K562 (cell line): ENCODE data around the gene NMB. TPM values are rescaled to one million over a fixed set of nuclear protein-coding genes. Genes with fewer than 3 reads are reported as not detected.
A peak's percentile ranks its signal among the peaks of the same experiment; 100 is the strongest.

Source experiments
- ATAC-seq: fragments of 200-7000 bp; cut with Tn5 transposase; 3 replicates; pipeline ENCODE4 v1.9.1; 2020; ENCODE audit warnings: moderate library complexity
- BruUV-seq: library from RNA; stranded (reverse); fragments of 400-500 nt; replicated peaks from 2 replicates; lab custom pipeline; 2021; lab: Mats Ljungman, UMichigan
- CTCF ChIA-PET: fragments of 300-600 bp; formaldehyde crosslinking; extraction: SDS; loops from one replicate; lab custom pipeline; 2021; ENCODE audit warnings: low intra/inter-chr PET ratio; lab: Yijun Ruan, JAX
- POLR2A ChIA-PET: fragments of 300-600, 350-650 bp; sonication (Branson Sonifier 250); formaldehyde crosslinking; extraction: SDS; loops from one replicate; lab custom pipeline; 2021; ENCODE audit warnings: antibody characterized with exemption, inconsistent platforms; lab: Yijun Ruan, JAX
- DNase-seq, 4 experiments: peaks; one replicate each; pipeline versions ENCODE4 v3.0.0 to v3.0.0-alpha.2; 2011 to 2018; ENCODE audit warnings: low spot score in 3 of 4, mixed read lengths in 3 of 4; ENCODE audit errors: extremely low read depth in 1 of 4
- FAIRE-seq: peaks from 2 replicates; lab custom pipeline; 2011; peaks lifted over from hg19 to GRCh38; lab: Jason Lieb, UNC
- H2AFZ ChIP-seq: 2 replicates; pipeline ENCODE4 v1.6.0; 2011; ENCODE audit warnings: low read depth, low read length, control low read depth, inconsistent platforms
- H3K27ac ChIP-seq: fragments of 200-600 bp; 3 replicates; pipeline ENCODE4 v1.8.0; 2011; ENCODE audit warnings: low read depth, mild to moderate bottlenecking, control low read depth, inconsistent platforms, low read length, moderate library complexity, mixed read lengths; ENCODE audit errors: extremely low read depth
- H3K27me3 ChIP-seq, 2 experiments: fragments of 300-600 bp in 1 of 2; 2 replicates in 1 of 2; 3 replicates in 1 of 2; pipeline versions ENCODE4 v1.6.0 to v1.8.0; 2011; ENCODE audit warnings: inconsistent platforms in 2 of 2, low read length in 2 of 2, mild to moderate bottlenecking in 1 of 2, mixed read lengths in 1 of 2, moderate library complexity in 1 of 2; ENCODE audit not compliant: control insufficient read depth in 2 of 2, insufficient read depth in 2 of 2
- H3K36me3 ChIP-seq: fragments of 300-600 bp; 3 replicates; pipeline ENCODE4 v1.8.0; 2011; ENCODE audit warnings: mild to moderate bottlenecking, low read length, inconsistent platforms; ENCODE audit not compliant: control insufficient read depth, insufficient read depth
- H3K4me1 ChIP-seq, 2 experiments: fragments of 200-600 bp in 1 of 2; replicated peaks in 1 of 2; 2 replicates in 1 of 2; 3 replicates in 1 of 2; pipeline versions ENCODE4 v1.5.1 to v1.8.0; 2011; ENCODE audit warnings: inconsistent platforms in 2 of 2, low read length in 2 of 2, mild to moderate bottlenecking in 1 of 2, mixed read lengths in 1 of 2, moderate library complexity in 1 of 2; ENCODE audit not compliant: control insufficient read depth in 2 of 2, insufficient read depth in 2 of 2
- H3K4me2 ChIP-seq: 2 replicates; pipeline ENCODE4 v1.6.1; 2011; ENCODE audit warnings: low read length, control low read depth, inconsistent platforms, mixed read lengths; ENCODE audit not compliant: insufficient read depth
- H3K4me3 ChIP-seq: fragments of 200-600 bp; sonication (generic), shearing (Covaris generic); 2 replicates; pipeline ENCODE4 v1.5.1; 2016; ENCODE audit warnings: control low read depth, inconsistent platforms
- H3K79me2 ChIP-seq: fragments of 200-600 bp; 3 replicates; pipeline ENCODE4 v1.8.0; 2011; ENCODE audit warnings: low read length, inconsistent platforms; ENCODE audit not compliant: control insufficient read depth, insufficient read depth
- H3K9ac ChIP-seq, 2 experiments: 2 replicates each; pipeline versions ENCODE4 v1.6.0 to v1.6.1; 2011; ENCODE audit warnings: low read depth in 2 of 2, low read length in 2 of 2, control low read depth in 1 of 2, inconsistent platforms in 1 of 2, mild to moderate bottlenecking in 1 of 2, mixed read lengths in 1 of 2; ENCODE audit not compliant: insufficient read depth in 1 of 2
- H3K9me1 ChIP-seq: one replicate; pipeline ENCODE4 v1.6.0; 2011; ENCODE audit warnings: inconsistent platforms, mild to moderate bottlenecking, low read length, moderate library complexity; ENCODE audit not compliant: control insufficient read depth, insufficient read depth
- H3K9me3 ChIP-seq: replicated peaks from 2 replicates; pipeline ENCODE4 v1.5.1; 2011; ENCODE audit warnings: low read depth, low read length, inconsistent platforms; ENCODE audit not compliant: control insufficient read depth, insufficient read depth
- H4K20me1 ChIP-seq: replicated peaks from 2 replicates; pipeline ENCODE4 v1.6.1; 2011; ENCODE audit warnings: low read length, inconsistent platforms, mixed read lengths; ENCODE audit not compliant: control insufficient read depth, insufficient read depth
- BHLHE40 ChIP-seq: IDR thresholded peaks from 2 replicates; pipeline ENCODE4 v1.6.1; 2011; ENCODE audit warnings: low read length, improper control_type of control experiment
- CXXC5 ChIP-seq: fragments of 250-450 bp; sonication (Bioruptor Pico); IDR thresholded peaks from 2 replicates; pipeline ENCODE4 v1.8.0; 2022; ENCODE audit warnings: inconsistent platforms, mild to moderate bottlenecking, moderate library complexity
- MCM3 ChIP-seq: fragments of 450-650 bp; IDR thresholded peaks from 2 replicates; pipeline ENCODE4 v1.6.1; 2016
- USF1 ChIP-seq: sonication (generic); formaldehyde crosslinking; IDR thresholded peaks from 2 replicates; pipeline ENCODE4 v1.9.0; 2022; ENCODE audit warnings: mild to moderate bottlenecking, missing genetic modification reagents
- ZBTB26 ChIP-seq: fragments of 450-650 bp; formaldehyde crosslinking; IDR thresholded peaks from 2 replicates; pipeline ENCODE4 v1.4.0; 2022; ENCODE audit warnings: missing genetic modification characterization
- WGBS: fragments of 100-300 bp; shearing (Covaris generic); methylation state at CpG from one replicate; pipeline ENCODE4 v1.1.6; 2016; ENCODE audit warnings: low coverage, mixed read lengths; ENCODE audit not compliant: insufficient coverage; ENCODE audit errors: missing lambda C conversion rate; 5-methylcytosine and 5-hydroxymethylcytosine counted together
- in situ Hi-C: fragments of 300-500 bp; cut with MboI; formaldehyde crosslinking; loops from 4 replicates; pipeline ENCODE4 v1.15.0; 2018; ENCODE audit warnings: inconsistent platforms, mixed read lengths
- intact Hi-C: fragments of 100-400 bp; cut with micrococcal nuclease; formaldehyde crosslinking; loops from 2 replicates; pipeline ENCODE4 v1.14.2; 2022
- polyA plus RNA-seq, 8 experiments: library from polyadenylated mRNA; depleted of rRNA in 4 of 8; stranded (reverse) in 5 of 8; unstranded in 3 of 8; fragments of >200 nt; fragmentation: Nextera tagmentation in 2 of 8; fragmentation: Illumina TruSeq in 1 of 8; extraction: Ambion mirVana in 2 of 8; extraction: Trizol in 1 of 8; gene quantifications; 2 replicates each; pipeline versions ENCODE4 v1.2.1 to v1.2.3, GENCODE V29; 2011 to 2014; ENCODE audit warnings: inconsistent platforms in 1 of 8, missing spikeins in 1 of 8
- total RNA-seq, 7 experiments: library from RNA; depleted of rRNA in 6 of 7; stranded (reverse); fragments of >200 nt in 6 of 7; fragmentation: Illumina TruSeq in 2 of 7; extraction: Trizol in 2 of 7; gene quantifications; 2 replicates each; pipeline versions ENCODE4 v1.2.1 to v1.2.3, GENCODE V29; 2011 to 2021; ENCODE audit warnings: low replicate concordance in 1 of 7

The NMB gene
- total and polyA plus RNA-seq, 9 of the 15 experiments (the other 6 are each of a cell fraction or from before 2014, with no cell fraction given) = 0.06 to 0.16 (median 0.09) TPM; not detected in 5

GRCh38 chr15:84609818-84610525, 48.0 kb downstream of the NMB start:
- H3K9ac ChIP-seq = peak overlapping the region in 1 of 2 experiments; percentile 65; a peak in 2 of 4 replicates
- POLR2A ChIA-PET = interaction anchor here (0.6 to 1.6 kb wide), 5 partner anchors 9 to 327 kb away, joined by 3 to 6 read pairs (median 3); no protein-coding TSS in a partner anchor
- intact Hi-C loops (no loop called here), in situ Hi-C loops (no loop called here)
- BruUV-seq = no TSS peak
- no peak for DNase-seq
- H3K9me3 ChIP-seq = no peaks in the 10 kb centered on the region
- no peaks in the 10 kb centered on the region for H3K79me2 ChIP-seq
- H3K4me3 ChIP-seq = no peak overlapping the region
- peak overlapping the region; percentile 12; the same call in 1 of the 2 replicates for H2AFZ ChIP-seq
- 40% methylated on average over 11 of the region's 11 CpGs for WGBS
- H4K20me1 ChIP-seq = no peaks in the 10 kb centered on the region
- H3K27ac ChIP-seq = no peak overlapping the region
- H3K9me1 ChIP-seq = no peaks in the 10 kb centered on the region
- no peak overlapping the region; the same call in 1 of the 2 replicates for H3K4me2 ChIP-seq
- TF ChIP-seq CXXC5 (CRISPR knock-in tag) (0 out of 2 replicates have a peak, but pooled peaks have one; percentile 20), BHLHE40 (peak; percentile 83), MCM3 (no peak), ZBTB26 (CRISPR knock-in tag) (no peak), USF1 (peak; percentile 18; the same call in 1 of the 2 replicates)
- TF ChIP-seq, all 486 proteins: peak for 3
- CTCF ChIA-PET = no interaction called here
- peak; percentile 32; the same call in 2 of the 3 replicates for ATAC-seq
- FAIRE-seq = no peak
- H3K27me3 ChIP-seq = no peaks in the 10 kb centered on the region
- peaks cover 5 to 9% of the 10 kb centered on the region in 2 experiments; a peak in 3 of 5 replicates for H3K4me1 ChIP-seq
- peaks cover 7% of the 10 kb centered on the region; the same call in 1 of the 3 replicates for H3K36me3 ChIP-seq
